Endodermal cell (in vitro differentiated cells): Measurements from ENCODE around the gene SNRPD2. TPM values are rescaled to one million over a fixed set of nuclear protein-coding genes. Genes with fewer than 3 reads are reported as not detected.

Experiments used
- DNase-seq: peaks from one replicate; pipeline ENCODE4 v3.0.0-alpha.2; 2017
- H3K27ac ChIP-seq: 2 replicates; pipeline ENCODE4 v1.5.1; 2013; ENCODE audit warnings: mild to moderate bottlenecking, low read depth, low read length, moderate library complexity
- H3K27me3 ChIP-seq: 2 replicates; pipeline ENCODE4 v1.6.1; 2013; ENCODE audit warnings: mild to moderate bottlenecking, low read length, moderate library complexity; ENCODE audit not compliant: insufficient read depth, control insufficient read depth, poor library complexity, severe bottlenecking
- H3K36me3 ChIP-seq: 2 replicates; pipeline ENCODE4 v1.7.0; 2013; ENCODE audit warnings: mild to moderate bottlenecking, low read length, moderate library complexity; ENCODE audit not compliant: control insufficient read depth, insufficient read depth
- H3K4me1 ChIP-seq: one replicate; pipeline ENCODE4 v1.7.0; 2013; ENCODE audit warnings: low read length; ENCODE audit not compliant: control insufficient read depth, insufficient read depth
- H3K4me3 ChIP-seq: 2 replicates; pipeline ENCODE4 v1.5.1; 2013; ENCODE audit warnings: mild to moderate bottlenecking, low read length, moderate library complexity
- H3K9ac ChIP-seq: 2 replicates; pipeline ENCODE4 v1.6.1; 2013; ENCODE audit warnings: mild to moderate bottlenecking, low read length, moderate library complexity; ENCODE audit not compliant: poor library complexity, severe bottlenecking; ENCODE audit errors: extremely low read depth
- H3K9me3 ChIP-seq: 2 replicates; pipeline ENCODE4 v1.6.1; 2013; ENCODE audit warnings: mild to moderate bottlenecking, low read length, moderate library complexity; ENCODE audit not compliant: control insufficient read depth
- H3K27ac Mint-ChIP-seq: 2 replicates; pipeline ENCODE4 v1.8.0; 2020; ENCODE audit warnings: mixed read lengths
- H3K27me3 Mint-ChIP-seq: 2 replicates; pipeline ENCODE4 v1.8.0; 2021; ENCODE audit warnings: mild to moderate bottlenecking, mixed read lengths; ENCODE audit not compliant: insufficient read depth
- H3K36me3 Mint-ChIP-seq: 2 replicates; pipeline ENCODE4 v1.8.0; 2020; ENCODE audit warnings: low read depth, mixed read lengths
- H3K4me1 Mint-ChIP-seq: 2 replicates; pipeline ENCODE4 v1.8.0; 2020; ENCODE audit warnings: mixed read lengths
- H3K4me3 Mint-ChIP-seq: 2 replicates; pipeline ENCODE4 v1.8.0; 2020; ENCODE audit warnings: mild to moderate bottlenecking, moderate library complexity, mixed read lengths
- H3K9me3 Mint-ChIP-seq: 2 replicates; pipeline ENCODE4 v1.8.0; 2020; ENCODE audit warnings: mild to moderate bottlenecking, mixed read lengths
- WGBS, 2 experiments: methylation state at CpG; one replicate each; pipeline versions ENCODE4 v1.1.5 to v1.1.7; 2013; ENCODE audit warnings: missing lambda C conversion rate in 2 of 2, mixed read lengths in 1 of 2; ENCODE audit not compliant: insufficient coverage in 1 of 2, insufficient read length in 1 of 2; 5-methylcytosine and 5-hydroxymethylcytosine counted together
- total RNA-seq, 2 donors: library from RNA; stranded (reverse); fragmentation: NEBNext Ultra II Directional in 1 of 2; extraction: Animal tissue kit (Norgen Biotek cat#: 25700) in 1 of 2; gene quantifications; 2 replicates in 1 of 2; 3 replicates in 1 of 2; pipeline ENCODE4 v1.2.1, GENCODE V29; 2021
- TF ChIP-seq, protein P1 (sequence below): fragments of 200-600 bp; sonication (generic); conservative IDR thresholded peaks from 2 replicates; pipeline ENCODE4 v1.5.0; 2021; ENCODE audit warnings: antibody characterized with exemption, mild to moderate bottlenecking

Gene SNRPD2
- total RNA-seq, 2 donors from 2014 or later, result 644 to 654 TPM

DNA sequence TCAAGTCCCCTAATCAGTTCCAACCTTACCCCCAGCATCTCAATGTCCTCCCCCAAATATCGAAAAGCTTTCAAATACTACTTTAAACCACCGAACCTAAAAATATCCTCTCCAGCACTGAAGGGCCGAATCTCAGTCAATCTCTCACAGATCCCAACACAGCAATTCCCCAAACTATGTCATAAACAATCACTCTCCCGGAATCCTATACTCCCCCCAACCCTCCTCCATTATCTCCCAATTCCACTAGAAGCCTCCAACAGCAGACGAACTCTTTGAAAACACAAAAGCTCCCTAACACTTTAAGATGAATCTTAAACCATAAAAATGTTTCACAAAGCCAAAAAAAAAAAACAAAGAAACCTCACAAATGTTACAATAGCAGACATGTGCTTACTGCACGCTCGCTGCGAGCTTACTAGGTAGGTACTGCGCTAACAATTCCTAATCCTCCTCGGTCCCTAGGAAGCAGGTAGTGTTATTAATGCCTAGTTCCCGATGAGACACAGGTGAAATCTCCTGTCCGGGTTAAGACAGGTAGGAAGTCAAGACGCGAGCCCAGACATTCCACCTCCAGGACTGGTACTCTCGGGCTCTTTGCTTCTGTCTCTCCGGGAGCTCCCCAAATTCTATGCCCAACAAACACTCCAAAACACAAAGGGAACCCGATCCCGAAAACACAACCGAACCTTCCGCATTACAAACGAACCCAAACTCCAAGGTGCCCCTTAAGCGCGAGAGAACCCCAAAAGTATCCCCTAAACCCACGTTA, 24.8 kb upstream of the SNRPD2 start:
- Histone ChIP-seq H3K4me1 (peaks cover 5% of the 10 kb centered on the region), H3K4me3 (peak overlapping the region; percentile 91), H3K27ac (peak overlapping the region; percentile 65), H3K9ac (peak overlapping the region; percentile 95), H3K27me3 (no peaks in the 10 kb centered on the region), H3K9me3 (no peaks in the 10 kb centered on the region), H3K36me3 (peaks cover 21% of the 10 kb centered on the region)
- TF ChIP-seq, protein P1, sequence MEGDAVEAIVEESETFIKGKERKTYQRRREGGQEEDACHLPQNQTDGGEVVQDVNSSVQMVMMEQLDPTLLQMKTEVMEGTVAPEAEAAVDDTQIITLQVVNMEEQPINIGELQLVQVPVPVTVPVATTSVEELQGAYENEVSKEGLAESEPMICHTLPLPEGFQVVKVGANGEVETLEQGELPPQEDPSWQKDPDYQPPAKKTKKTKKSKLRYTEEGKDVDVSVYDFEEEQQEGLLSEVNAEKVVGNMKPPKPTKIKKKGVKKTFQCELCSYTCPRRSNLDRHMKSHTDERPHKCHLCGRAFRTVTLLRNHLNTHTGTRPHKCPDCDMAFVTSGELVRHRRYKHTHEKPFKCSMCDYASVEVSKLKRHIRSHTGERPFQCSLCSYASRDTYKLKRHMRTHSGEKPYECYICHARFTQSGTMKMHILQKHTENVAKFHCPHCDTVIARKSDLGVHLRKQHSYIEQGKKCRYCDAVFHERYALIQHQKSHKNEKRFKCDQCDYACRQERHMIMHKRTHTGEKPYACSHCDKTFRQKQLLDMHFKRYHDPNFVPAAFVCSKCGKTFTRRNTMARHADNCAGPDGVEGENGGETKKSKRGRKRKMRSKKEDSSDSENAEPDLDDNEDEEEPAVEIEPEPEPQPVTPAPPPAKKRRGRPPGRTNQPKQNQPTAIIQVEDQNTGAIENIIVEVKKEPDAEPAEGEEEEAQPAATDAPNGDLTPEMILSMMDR, result peak; percentile 19
- H3K4me3 Mint-ChIP-seq, result peak overlapping the region; percentile 92
- 5 to 12% methylated on average over 14 to 24 of the region's 24 CpGs for WGBS, 2 experiments
- no peaks in the 10 kb centered on the region for H3K9me3 Mint-ChIP-seq
- H3K4me1 Mint-ChIP-seq, result peaks cover 26% of the 10 kb centered on the region
- DNase-seq, result peak; percentile 66
- H3K36me3 Mint-ChIP-seq, result peaks cover 30% of the 10 kb centered on the region
- no peaks in the 10 kb centered on the region for H3K27me3 Mint-ChIP-seq
- peak overlapping the region; percentile 99 for H3K27ac Mint-ChIP-seq

DNA sequence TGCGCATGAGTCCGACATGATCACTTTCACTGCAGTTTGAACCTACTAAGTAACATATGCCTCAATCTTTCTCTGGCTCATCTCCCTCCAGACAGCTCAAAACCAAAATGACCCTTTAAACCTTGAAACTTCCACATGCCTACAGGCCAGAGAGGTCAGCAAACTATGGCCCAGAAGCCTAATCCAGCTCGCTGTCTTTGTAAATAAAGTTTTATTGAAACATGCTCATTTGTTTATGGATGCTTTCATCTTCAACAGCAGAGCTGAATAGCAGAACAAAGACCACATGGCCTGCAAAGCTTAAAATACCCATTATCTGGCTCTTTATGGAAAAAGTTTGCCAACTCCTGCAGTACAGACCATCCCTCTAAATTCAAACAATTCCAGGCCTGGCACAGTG, 23.4 kb upstream of the SNRPD2 start:
- H3K4me3 Mint-ChIP-seq, result no peak overlapping the region
- Histone ChIP-seq H3K36me3 (peaks cover 23% of the 10 kb centered on the region), H3K9me3 (no peaks in the 10 kb centered on the region), H3K9ac (no peak overlapping the region), H3K27ac (no peak overlapping the region), H3K4me1 (peaks cover 5% of the 10 kb centered on the region), H3K27me3 (no peaks in the 10 kb centered on the region), H3K4me3 (no peak overlapping the region)
- no peaks in the 10 kb centered on the region for H3K27me3 Mint-ChIP-seq
- H3K9me3 Mint-ChIP-seq, result no peaks in the 10 kb centered on the region
- TF ChIP-seq, protein P1, result no peak
- peak overlapping the region; percentile 59 for H3K27ac Mint-ChIP-seq
- peaks cover 26% of the 10 kb centered on the region for H3K4me1 Mint-ChIP-seq
- 88 to 99% methylated on average over 2 to 3 of the region's 3 CpGs for WGBS, 2 experiments
- DNase-seq, result no peak
- peaks cover 31% of the 10 kb centered on the region for H3K36me3 Mint-ChIP-seq

DNA sequence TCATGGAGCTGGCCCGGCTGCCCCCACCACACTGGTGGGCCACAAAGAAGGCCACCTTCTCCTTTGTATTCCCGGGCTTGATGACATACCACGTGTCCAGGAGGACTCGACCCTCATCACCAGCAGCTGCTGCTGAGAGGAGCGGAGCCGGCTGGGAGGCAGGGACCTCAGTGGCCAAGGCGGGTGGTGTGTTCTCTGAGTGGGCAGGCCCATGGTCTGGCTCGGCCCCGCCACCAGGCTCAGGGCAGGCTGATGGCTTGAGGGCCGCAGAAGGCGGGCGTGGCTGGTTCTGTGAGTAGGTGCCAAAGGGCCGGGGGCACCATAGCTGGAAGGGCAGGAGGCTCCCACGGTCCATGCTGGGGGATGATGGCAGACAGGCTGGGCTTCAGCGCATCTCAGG, 21.4 kb upstream of the SNRPD2 start:
- Mint-ChIP-seq H3K9me3 (no peaks in the 10 kb centered on the region), H3K27ac (no peak overlapping the region), H3K27me3 (no peaks in the 10 kb centered on the region), H3K36me3 (peaks cover 26% of the 10 kb centered on the region), H3K4me3 (no peak overlapping the region), H3K4me1 (peaks cover 19% of the 10 kb centered on the region)
- H3K4me1 ChIP-seq, result peaks cover 2% of the 10 kb centered on the region
- no peak overlapping the region for H3K4me3 ChIP-seq
- no peak overlapping the region for H3K27ac ChIP-seq
- DNase-seq, result no peak
- peaks cover 19% of the 10 kb centered on the region for H3K36me3 ChIP-seq
- TF ChIP-seq, protein P1, result no peak
- H3K9ac ChIP-seq, result no peak overlapping the region
- no peaks in the 10 kb centered on the region for H3K27me3 ChIP-seq
- no peaks in the 10 kb centered on the region for H3K9me3 ChIP-seq
- 94 to 95% methylated on average over 11 to 15 of the region's 15 CpGs for WGBS, 2 experiments
